SK-N-SH (cell line): Measurements from ENCODE around the gene CPTP. TPM values are rescaled to one million over a fixed set of nuclear protein-coding genes. Genes with fewer than 3 reads are reported as not detected.

Experiments used
- CTCF ChIA-PET: fragments of 300-600, 350-600 bp; formaldehyde crosslinking; extraction: SDS; loops from one replicate; lab custom pipeline; 2021; lab: Yijun Ruan, JAX
- POLR2A ChIA-PET: fragments of 350-600 bp; sonication (Branson Sonifier 250); formaldehyde crosslinking; extraction: SDS; loops from one replicate; lab custom pipeline; 2020; ENCODE audit warnings: antibody characterized with exemption, inconsistent platforms; lab: Yijun Ruan, JAX
- DNase-seq: peaks from one replicate; pipeline ENCODE4 v3.0.0; 2012
- H2AFZ ChIP-seq: fragments of 200-600 bp; sonication (generic); 2 replicates; pipeline ENCODE4 v1.8.1; 2016; ENCODE audit warnings: antibody characterized with exemption, mild to moderate bottlenecking, low read depth
- H3F3A ChIP-seq: fragments of 200-600 bp; sonication (generic); replicated peaks from 2 replicates; pipeline ENCODE3; 2016; ENCODE audit warnings: antibody characterized with exemption, mild to moderate bottlenecking; ENCODE audit not compliant: insufficient read depth
- H3K27ac ChIP-seq, 2 experiments: fragments of 200-500 bp in 1 of 2; fragments of 200-600 bp in 1 of 2; sonication (Bioruptor generic) in 1 of 2; sonication (generic), shearing (Covaris generic) in 1 of 2; 2 replicates each; pipeline versions ENCODE4 v1.5.1 to v1.6.1; 2014 to 2016; ENCODE audit warnings: low read depth in 2 of 2, inconsistent platforms in 1 of 2, low read length in 1 of 2, mild to moderate bottlenecking in 1 of 2, mixed read lengths in 1 of 2
- H3K27me3 ChIP-seq: fragments of 200-600 bp; sonication (generic), shearing (Covaris generic); 2 replicates; pipeline ENCODE4 v1.6.1; 2016; ENCODE audit warnings: mixed run types; ENCODE audit not compliant: insufficient read depth
- H3K36me3 ChIP-seq, 2 experiments: fragments of 200-500 bp in 1 of 2; fragments of 200-600 bp in 1 of 2; sonication (Bioruptor generic) in 1 of 2; sonication (generic) in 1 of 2; replicated peaks in 1 of 2; 2 replicates each; pipeline versions ENCODE3 to v1.5.1; 2014 to 2016; ENCODE audit warnings: low read length in 1 of 2, mild to moderate bottlenecking in 1 of 2; ENCODE audit not compliant: insufficient read depth in 2 of 2, control insufficient read depth in 1 of 2
- H3K4me1 ChIP-seq, 2 experiments: fragments of 200-500 bp in 1 of 2; fragments of 200-600 bp in 1 of 2; sonication (Bioruptor generic) in 1 of 2; sonication (generic), shearing (Covaris generic) in 1 of 2; 2 replicates each; pipeline versions ENCODE4 v1.5.1 to v1.6.1; 2014 to 2016; ENCODE audit warnings: low read depth in 1 of 2, low read length in 1 of 2, mixed run types in 1 of 2; ENCODE audit not compliant: insufficient read depth in 2 of 2, control insufficient read depth in 1 of 2
- H3K4me2 ChIP-seq: fragments of 200-600 bp; sonication (generic), shearing (Covaris generic); 2 replicates; pipeline ENCODE4 v1.6.1; 2017; ENCODE audit warnings: mixed run types
- H3K4me3 ChIP-seq, 2 experiments: fragments of 200-500 bp in 1 of 2; fragments of 200-600 bp in 1 of 2; sonication (Bioruptor generic) in 1 of 2; sonication (generic), shearing (Covaris generic) in 1 of 2; 2 replicates each; pipeline versions ENCODE4 v1.5.1 to v1.8.1; 2014 to 2016; ENCODE audit warnings: low read depth in 2 of 2, inconsistent platforms in 1 of 2, low read length in 1 of 2, mild to moderate bottlenecking in 1 of 2, mixed read lengths in 1 of 2, moderate library complexity in 1 of 2
- H3K79me2 ChIP-seq: fragments of 200-600 bp; sonication (generic); 2 replicates; pipeline ENCODE4 v1.8.1; 2017; ENCODE audit warnings: mild to moderate bottlenecking; ENCODE audit not compliant: insufficient read depth
- H3K9ac ChIP-seq: fragments of 200-600 bp; sonication (generic); 2 replicates; pipeline ENCODE4 v1.6.1; 2017; ENCODE audit warnings: mixed run types
- H3K9me2 ChIP-seq: fragments of 200-600 bp; sonication (generic); 2 replicates; pipeline ENCODE4 v1.6.1; 2017; ENCODE audit warnings: mixed run types
- H3K9me3 ChIP-seq: fragments of 200-600 bp; sonication (generic); 2 replicates; pipeline ENCODE4 v1.6.1; 2017; ENCODE audit warnings: mixed run types, mild to moderate bottlenecking, moderate library complexity
- H4K20me1 ChIP-seq: fragments of 200-600 bp; sonication (generic); 2 replicates; pipeline ENCODE4 v1.6.1; 2017; ENCODE audit warnings: mild to moderate bottlenecking, mixed run types; ENCODE audit not compliant: insufficient read depth
- ELF1 ChIP-seq: IDR thresholded peaks from 2 replicates; pipeline ENCODE4 v1.4.0; 2012
- EP300 ChIP-seq, 2 experiments: IDR thresholded peaks; 2 replicates each; pipeline versions ENCODE4 v1.4.0 to v1.6.1; 2012; ENCODE audit warnings: borderline replicate concordance in 1 of 2, low read depth in 1 of 2, low read length in 1 of 2
- GATA2 ChIP-seq: sonication (generic); formaldehyde crosslinking; IDR thresholded peaks from 2 replicates; pipeline ENCODE4 v1.5.0; 2020; ENCODE audit warnings: mild to moderate bottlenecking, missing genetic modification reagents
- IRF3 ChIP-seq: fragments of 150-350 bp; IDR thresholded peaks from 2 replicates; pipeline ENCODE4 v1.6.1; 2016; ENCODE audit warnings: mild to moderate bottlenecking, low read depth, low read length
- MEF2A ChIP-seq: IDR thresholded peaks from 2 replicates; pipeline ENCODE4 v1.4.0; 2012; ENCODE audit warnings: low read depth, borderline replicate concordance
- NFIC ChIP-seq: IDR thresholded peaks from 2 replicates; pipeline ENCODE4 v1.4.0; 2012; ENCODE audit warnings: borderline replicate concordance
- RXRA ChIP-seq: IDR thresholded peaks from 2 replicates; pipeline ENCODE4 v1.4.0; 2012; ENCODE audit warnings: low read depth, mild to moderate bottlenecking, borderline replicate concordance
- SMC3 ChIP-seq: IDR thresholded peaks from 2 replicates; pipeline ENCODE4 v1.6.1; 2012; ENCODE audit warnings: low read depth, low read length, improper control_type of control experiment
- TAF1 ChIP-seq: IDR thresholded peaks from 2 replicates; pipeline ENCODE4 v1.6.1; 2012; ENCODE audit warnings: low read depth, mild to moderate bottlenecking, low read length, moderate library complexity, borderline replicate concordance
- TCF12 ChIP-seq: IDR thresholded peaks from 2 replicates; pipeline ENCODE4 v1.4.0; 2012
- TEAD4 ChIP-seq: IDR thresholded peaks from 2 replicates; pipeline ENCODE4 v1.4.0; 2012; ENCODE audit warnings: mild to moderate bottlenecking, borderline replicate concordance; ENCODE audit not compliant: insufficient read depth
- USF2 ChIP-seq: fragments of 150-350 bp; IDR thresholded peaks from 2 replicates; pipeline ENCODE4 v1.6.1; 2017; ENCODE audit warnings: antibody characterized with exemption, low read length, low read depth, borderline replicate concordance
- ZBTB33 ChIP-seq: IDR thresholded peaks from 2 replicates; pipeline ENCODE4 v1.4.0; 2012; ENCODE audit warnings: low read depth, borderline replicate concordance
- WGBS: methylation state at CpG from one replicate; pipeline ENCODE4 v1.1.6; 2017; ENCODE audit warnings: low lambda C conversion rate; 5-methylcytosine and 5-hydroxymethylcytosine counted together
- polyA plus RNA-seq, 3 experiments: library from polyadenylated mRNA; depleted of rRNA; stranded (reverse); fragments of >200 nt; gene quantifications; 2 replicates each; pipeline ENCODE4 v1.2.3, GENCODE V29; 2012
- TF ChIP-seq, protein P1 (sequence below): IDR thresholded peaks from 2 replicates; pipeline ENCODE4 v1.6.1; 2012; ENCODE audit warnings: mild to moderate bottlenecking, low read depth, low read length, moderate library complexity

CPTP gene
- polyA plus RNA-seq, 1 of the 3 experiments (the other 2 are of a cell fraction): 13.4 TPM

GRCh38 chr1:1344655-1345361 is 20.2 kb downstream of the CPTP start (continued):
- TF ChIP-seq TCF12: no peak
- TF ChIP-seq EP300 (IDR thresholded peaks at IDR 0.05; ENCODE audit: borderline replicate concordance in 1 of 2, low read depth in 1 of 2, low read length in 1 of 2): no peak

DNA sequence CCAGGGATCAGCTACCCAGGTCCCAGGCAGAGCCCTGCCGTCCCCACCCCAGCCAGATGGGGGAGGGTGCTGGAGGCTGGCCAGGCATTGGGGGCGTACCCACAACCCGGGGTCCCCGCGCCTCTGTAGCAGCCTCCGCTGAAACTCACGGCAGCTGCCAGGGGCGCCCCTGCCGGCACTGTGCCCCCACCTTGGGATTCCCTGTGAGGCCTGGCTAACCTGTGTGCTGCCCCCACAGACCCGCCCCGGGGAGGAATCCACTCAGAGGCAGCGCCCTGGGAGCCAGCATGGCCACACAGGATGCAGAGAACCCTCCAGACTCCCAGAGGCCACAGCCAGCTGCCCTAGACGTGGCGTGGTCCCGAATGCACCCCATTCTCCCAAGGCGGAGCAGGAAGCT is 20.8 kb downstream of the CPTP start:
- TF ChIP-seq IRF3: no peak
- no peak for TF ChIP-seq RXRA
- no peak for TF ChIP-seq MEF2A
- TF ChIP-seq, protein P1, sequence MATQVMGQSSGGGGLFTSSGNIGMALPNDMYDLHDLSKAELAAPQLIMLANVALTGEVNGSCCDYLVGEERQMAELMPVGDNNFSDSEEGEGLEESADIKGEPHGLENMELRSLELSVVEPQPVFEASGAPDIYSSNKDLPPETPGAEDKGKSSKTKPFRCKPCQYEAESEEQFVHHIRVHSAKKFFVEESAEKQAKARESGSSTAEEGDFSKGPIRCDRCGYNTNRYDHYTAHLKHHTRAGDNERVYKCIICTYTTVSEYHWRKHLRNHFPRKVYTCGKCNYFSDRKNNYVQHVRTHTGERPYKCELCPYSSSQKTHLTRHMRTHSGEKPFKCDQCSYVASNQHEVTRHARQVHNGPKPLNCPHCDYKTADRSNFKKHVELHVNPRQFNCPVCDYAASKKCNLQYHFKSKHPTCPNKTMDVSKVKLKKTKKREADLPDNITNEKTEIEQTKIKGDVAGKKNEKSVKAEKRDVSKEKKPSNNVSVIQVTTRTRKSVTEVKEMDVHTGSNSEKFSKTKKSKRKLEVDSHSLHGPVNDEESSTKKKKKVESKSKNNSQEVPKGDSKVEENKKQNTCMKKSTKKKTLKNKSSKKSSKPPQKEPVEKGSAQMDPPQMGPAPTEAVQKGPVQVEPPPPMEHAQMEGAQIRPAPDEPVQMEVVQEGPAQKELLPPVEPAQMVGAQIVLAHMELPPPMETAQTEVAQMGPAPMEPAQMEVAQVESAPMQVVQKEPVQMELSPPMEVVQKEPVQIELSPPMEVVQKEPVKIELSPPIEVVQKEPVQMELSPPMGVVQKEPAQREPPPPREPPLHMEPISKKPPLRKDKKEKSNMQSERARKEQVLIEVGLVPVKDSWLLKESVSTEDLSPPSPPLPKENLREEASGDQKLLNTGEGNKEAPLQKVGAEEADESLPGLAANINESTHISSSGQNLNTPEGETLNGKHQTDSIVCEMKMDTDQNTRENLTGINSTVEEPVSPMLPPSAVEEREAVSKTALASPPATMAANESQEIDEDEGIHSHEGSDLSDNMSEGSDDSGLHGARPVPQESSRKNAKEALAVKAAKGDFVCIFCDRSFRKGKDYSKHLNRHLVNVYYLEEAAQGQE: no peak
- TF ChIP-seq TAF1: no peak
- TF ChIP-seq ELF1: no peak
- TF ChIP-seq NFIC: no peak
- TF ChIP-seq TEAD4: no peak
- no peak for TF ChIP-seq USF2
- TF ChIP-seq GATA2 (CRISPR knock-in tag): no peak
- no peak for TF ChIP-seq SMC3
- no peak for TF ChIP-seq ZBTB33
- WGBS: no CpG with 5 or more reads among the region's 16 CpGs
- Histone ChIP-seq H2AFZ (no peak overlapping the region), H3K27ac (no peak overlapping the region), H3K9me2 (no peaks in the 10 kb centered on the region), H3K27me3 (no peaks in the 10 kb centered on the region), H3K9me3 (no peaks in the 10 kb centered on the region), H3K4me2 (no peak overlapping the region; the same call in 1 of the 2 replicates), H3K79me2 (peaks cover 47% of the 10 kb centered on the region), H3K4me1 (peaks cover 0 to 19% of the 10 kb centered on the region in 2 experiments; a peak in 1 of 4 replicates), H3K9ac (no peak overlapping the region), H3F3A (no peaks in the 10 kb centered on the region), H4K20me1 (peaks cover 50% of the 10 kb centered on the region), H3K4me3 (no peak overlapping the region), H3K36me3 (no peaks in the 10 kb centered on the region)
- CTCF ChIA-PET: interaction anchor here (0.7 to 4.8 kb wide), 6 partner anchors 9 to 33 kb away, joined by 3 to 34 read pairs (median 8); no protein-coding TSS in a partner anchor
- POLR2A ChIA-PET: no interaction called here
- DNase-seq: no peak
